B cell (primary cell): Measurements from ENCODE around the gene CFAP54. TPM values are rescaled to one million over a fixed set of nuclear protein-coding genes. Genes with fewer than 3 reads are reported as not detected.

Experiments
- ATAC-seq: fragments of 200-7000 bp; cut with Tn5 transposase; one replicate; pipeline ENCODE4 v1.10.0; 2021; ENCODE audit warnings: low read depth, mild to moderate bottlenecking, moderate number of reproducible peaks, moderate library complexity
- CTCF ChIA-PET: fragments of 350-600 bp; sonication (Branson Sonifier 250); formaldehyde crosslinking; loops from one replicate; lab custom pipeline; 2021; ENCODE audit warnings: antibody characterized with exemption, inconsistent platforms; lab: Charles Lee
- POLR2A ChIA-PET: fragments of 350-600 bp; sonication (Branson Sonifier 250); formaldehyde crosslinking; loops from one replicate; lab custom pipeline; 2021; ENCODE audit warnings: antibody characterized with exemption; lab: Charles Lee
- DNase-seq: peaks from one replicate; pipeline ENCODE4 v3.0.0; 2013
- H2AFZ ChIP-seq: 2 replicates; pipeline ENCODE4 v1.6.1; 2012; ENCODE audit warnings: mild to moderate bottlenecking, low read depth, low read length; ENCODE audit not compliant: insufficient read depth, poor library complexity, severe bottlenecking
- H3K27ac ChIP-seq, 2 donors: 1 replicate in 1 of 2; 2 replicates in 1 of 2; pipeline ENCODE4 v1.5.1; 2012 to 2013; ENCODE audit warnings: low read length in 2 of 2, mild to moderate bottlenecking in 2 of 2, moderate library complexity in 1 of 2
- H3K27me3 ChIP-seq, 4 experiments: fragments of 200-600 bp in 1 of 4; sonication (generic) in 1 of 4; replicated peaks in 1 of 4; 1 replicate in 2 of 4; 2 replicates in 2 of 4; pipeline versions ENCODE4 v1.6.1 to v1.7.0; 2013 to 2016; ENCODE audit warnings: low read length in 3 of 4, mild to moderate bottlenecking in 2 of 4, mixed read lengths in 1 of 4, moderate library complexity in 1 of 4; ENCODE audit not compliant: insufficient read depth in 4 of 4, control insufficient read depth in 3 of 4; ENCODE audit errors: control extremely low read depth in 1 of 4
- H3K36me3 ChIP-seq, 2 experiments: replicated peaks in 1 of 2; 1 replicate in 1 of 2; 2 replicates in 1 of 2; pipeline versions ENCODE4 v1.6.1 to v1.7.1; 2013; ENCODE audit warnings: low read length in 1 of 2; ENCODE audit not compliant: insufficient read depth in 2 of 2, control insufficient read depth in 1 of 2; ENCODE audit errors: control extremely low read depth in 1 of 2, extremely low read depth in 1 of 2
- H3K4me1 ChIP-seq, 2 donors: fragments of 200-600 bp in 1 of 2; sonication (generic) in 1 of 2; 1 replicate in 1 of 2; 2 replicates in 1 of 2; pipeline versions ENCODE4 v1.5.1 to v1.6.1; 2013 to 2017; ENCODE audit warnings: low read length in 2 of 2; ENCODE audit not compliant: control insufficient read depth in 2 of 2, insufficient read depth in 2 of 2
- H3K4me2 ChIP-seq: replicated peaks from 2 replicates; pipeline ENCODE3; 2012; ENCODE audit warnings: mild to moderate bottlenecking, low read depth, low read length; ENCODE audit not compliant: poor library complexity, severe bottlenecking
- H3K4me3 ChIP-seq, 5 experiments: fragments of 200-600 bp in 1 of 5; sonication (generic) in 1 of 5; 1 replicate in 3 of 5; 2 replicates in 2 of 5; pipeline versions ENCODE4 v1.5.1 to v1.7.0; 2011 to 2016; ENCODE audit warnings: low read length in 4 of 5, mild to moderate bottlenecking in 4 of 5, low read depth in 2 of 5, control low read depth in 1 of 5, moderate library complexity in 1 of 5; ENCODE audit not compliant: insufficient read depth in 1 of 5; ENCODE audit errors: control extremely low read depth in 1 of 5, extremely low read depth in 1 of 5
- H3K79me2 ChIP-seq: fragments of 200-600 bp; sonication (generic); one replicate; pipeline ENCODE4 v1.6.0; 2016; ENCODE audit warnings: low read length; ENCODE audit not compliant: control insufficient read depth, insufficient read depth
- H3K9ac ChIP-seq: fragments of 200-600 bp; sonication (generic); 2 replicates; pipeline ENCODE4 v1.6.1; 2017; ENCODE audit warnings: mild to moderate bottlenecking, low read length, moderate library complexity
- H3K9me3 ChIP-seq, 3 donors: one replicate each; pipeline versions ENCODE4 v1.6.1 to v1.7.1; 2013; ENCODE audit warnings: low read length in 2 of 3; ENCODE audit not compliant: control insufficient read depth in 2 of 3, insufficient read depth in 1 of 3; ENCODE audit errors: control extremely low read depth in 1 of 3
- H4K20me1 ChIP-seq: 2 replicates; pipeline ENCODE4 v1.6.0; 2012; ENCODE audit warnings: mild to moderate bottlenecking, low read length; ENCODE audit not compliant: insufficient read depth, control insufficient read depth, poor library complexity, severe bottlenecking
- H3K27ac Mint-ChIP-seq: one replicate; pipeline ENCODE4 v1.8.0; 2021; ENCODE audit warnings: mixed read lengths
- H3K27me3 Mint-ChIP-seq: one replicate; pipeline ENCODE4 v1.8.0; 2021; ENCODE audit warnings: mixed read lengths
- H3K4me1 Mint-ChIP-seq: one replicate; pipeline ENCODE4 v1.8.0; 2021; ENCODE audit warnings: mixed read lengths
- H3K4me3 Mint-ChIP-seq: one replicate; pipeline ENCODE4 v1.8.0; 2021; ENCODE audit warnings: mixed read lengths
- H3K9me3 Mint-ChIP-seq: one replicate; pipeline ENCODE4 v1.8.0; 2022; ENCODE audit warnings: mixed read lengths; ENCODE audit not compliant: insufficient read depth
- CTCF ChIP-seq: fragments of 200-600 bp; IDR thresholded peaks from one replicate; pipeline ENCODE4 v1.8.0; 2022; ENCODE audit warnings: antibody characterized with exemption, mild to moderate bottlenecking
- EZH2 ChIP-seq: IDR thresholded peaks from 2 replicates; pipeline ENCODE4 v1.6.1; 2012; ENCODE audit warnings: borderline replicate concordance, low read depth, mild to moderate bottlenecking, moderate library complexity, low read length; ENCODE audit not compliant: insufficient read depth, poor library complexity, severe bottlenecking
- WGBS: methylation state at CpG from one replicate; pipeline ENCODE4 v1.1.5; 2013; ENCODE audit warnings: missing lambda C conversion rate; ENCODE audit not compliant: insufficient coverage; 5-methylcytosine and 5-hydroxymethylcytosine counted together
- intact Hi-C: fragments of 100-400 bp; cut with micrococcal nuclease; formaldehyde crosslinking; loops from one replicate; pipeline ENCODE4 v1.10.0; 2022
- polyA plus RNA-seq: library from polyadenylated mRNA; depleted of rRNA; stranded (reverse); fragments of >200 nt; gene quantifications from 2 replicates; pipeline ENCODE4 v1.2.3, GENCODE V29; 2012
- total RNA-seq, 2 donors: library from RNA; stranded (reverse); fragments of 120-200 nt in 1 of 2; gene quantifications; 1 replicate in 1 of 2; 2 replicates in 1 of 2; pipeline versions ENCODE4 v1.2.3 to v1.2.4, GENCODE V29; 2013 to 2022

Gene CFAP54
- total and polyA plus RNA-seq, 2 donors (not counting 1 experiment from before 2014, with no cell fraction given), result 0.12 to 0.76 TPM

- Histone ChIP-seq H3K9ac (no peak overlapping the region), H3K36me3 (no peaks in the 10 kb centered on the region), H3K4me1 (no peaks in the 10 kb centered on the region), H3K4me2 (no peak overlapping the region), H4K20me1 (no peaks in the 10 kb centered on the region), H3K27me3 (peaks cover 0 to 3% (median 0%) of the 10 kb centered on the region in 4 experiments), H3K9me3 (no peaks in the 10 kb centered on the region), H3K79me2 (no peaks in the 10 kb centered on the region), H2AFZ (no peak overlapping the region), H3K27ac (no peak overlapping the region), H3K4me3 (peak overlapping the region in 2 of 5 experiments; percentile 12 to 15)
- intact Hi-C loops, result no loop called here
- DNase-seq (no peak), ATAC-seq (no peak)
- 86% methylated on average over 2 of the region's 5 CpGs for WGBS
- no peak overlapping the region for H3K27ac Mint-ChIP-seq
- no peaks in the 10 kb centered on the region for H3K9me3 Mint-ChIP-seq
- H3K4me3 Mint-ChIP-seq, result peak overlapping the region; percentile 24
- no peak for TF ChIP-seq EZH2
- TF ChIP-seq CTCF, result no peak
- H3K27me3 Mint-ChIP-seq, result peaks cover 26% of the 10 kb centered on the region
- ChIA-PET POLR2A (no interaction called here), CTCF (no interaction called here)
- peaks cover 1% of the 10 kb centered on the region for H3K4me1 Mint-ChIP-seq
These were observed 209.1 kb downstream of the CFAP54 start for GRCh38 chr12:96698521-96698920.

- POLR2A ChIA-PET, result no interaction called here
- no peak for TF ChIP-seq CTCF
- TF ChIP-seq EZH2, result no peak
- ATAC-seq (no peak), DNase-seq (peak; percentile 7)
- no peaks in the 10 kb centered on the region for H3K79me2 ChIP-seq
- H3K4me1 ChIP-seq, result no peaks in the 10 kb centered on the region
- H4K20me1 ChIP-seq, result no peaks in the 10 kb centered on the region
- intact Hi-C loops, result no loop called here
- Mint-ChIP-seq H3K4me1 (peaks cover 1% of the 10 kb centered on the region), H3K9me3 (no peaks in the 10 kb centered on the region), H3K4me3 (no peak overlapping the region), H3K27me3 (peaks cover 26% of the 10 kb centered on the region), H3K27ac (no peak overlapping the region)
- 74% methylated on average over 4 of the region's 8 CpGs for WGBS
- no peak overlapping the region for H3K9ac ChIP-seq
- no peaks in the 10 kb centered on the region for H3K36me3 ChIP-seq
- H3K4me3 ChIP-seq, result peak overlapping the region in 2 of 5 experiments; percentile 1 to 15
- H3K27me3 ChIP-seq, result peaks cover 0 to 3% (median 0%) of the 10 kb centered on the region in 4 experiments
- no peak overlapping the region for H3K4me2 ChIP-seq
- CTCF ChIA-PET, result no interaction called here
- no peak overlapping the region for H3K27ac ChIP-seq
- no peaks in the 10 kb centered on the region for H3K9me3 ChIP-seq
- H2AFZ ChIP-seq, result no peak overlapping the region
These were observed 209.6 kb downstream of the CFAP54 start for GRCh38 chr12:96698965-96699364.
